Fibroblast of gingiva (primary cell): ENCODE results near the gene CFAP54.
"Not testable (repeated sequence)": the region's sequence is repeated elsewhere in the genome, so short reads cannot be mapped to it uniquely, and the experiment has no call there.

ENCODE experiments used
- DNase-seq: peaks from one replicate; pipeline ENCODE4 v3.0.0-alpha.2; 2011; ENCODE audit warnings: low read depth

The CFAP54 gene

DNA sequence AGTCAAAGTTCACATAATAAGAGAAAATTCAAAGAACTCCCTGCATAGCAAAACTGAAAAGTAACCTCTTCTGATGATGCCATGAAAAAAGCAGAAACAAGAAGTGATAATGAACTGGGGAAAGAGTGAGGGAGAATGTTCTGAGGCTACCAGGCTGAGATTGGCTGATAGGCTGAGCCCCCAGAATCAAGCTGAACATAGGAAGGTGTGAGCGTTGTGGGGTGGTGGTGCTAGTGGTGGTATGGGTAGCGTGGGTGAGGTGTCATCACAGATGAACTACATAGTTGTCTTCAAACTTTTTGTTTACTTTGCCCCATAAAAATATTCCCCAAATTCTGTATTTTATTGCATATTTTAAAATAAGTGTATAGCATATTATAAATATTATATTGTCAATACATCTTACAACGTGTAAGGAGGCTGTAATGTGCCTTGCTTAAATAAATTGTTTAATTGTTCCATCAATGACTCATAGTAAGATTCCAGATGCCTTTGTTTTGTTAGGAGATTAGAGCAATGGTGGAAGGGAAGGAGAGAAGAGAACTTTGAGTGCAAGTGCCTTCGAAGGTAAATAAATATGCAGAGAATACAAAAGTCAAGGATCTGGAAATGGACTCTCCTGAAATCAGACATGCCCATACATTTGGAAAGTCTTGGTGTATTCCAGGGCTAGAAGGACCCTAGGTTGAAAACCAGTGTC lies 15.8 kb upstream of the CFAP54 start:
- no peak for DNase-seq

DNA sequence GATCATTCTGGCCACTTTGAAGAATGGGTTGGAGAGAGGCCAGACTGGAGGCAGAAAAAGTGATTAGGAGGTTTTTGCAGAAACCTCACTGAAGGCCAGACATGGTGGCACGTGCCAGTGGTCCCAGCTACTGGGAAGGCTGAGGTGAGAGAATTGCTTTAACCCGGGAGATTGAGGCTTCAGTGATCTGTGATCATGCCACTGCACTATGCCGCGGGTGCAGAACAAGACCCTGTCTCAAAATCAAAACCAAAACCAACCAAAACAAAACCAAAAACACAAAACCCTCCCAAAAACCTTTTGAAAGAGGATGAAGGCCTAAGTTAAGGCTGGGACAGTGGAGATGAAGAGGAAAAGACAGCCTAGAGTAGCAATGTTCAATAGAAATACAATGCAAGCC lies 15.2 kb upstream of the CFAP54 start:
- no peak for DNase-seq

DNA sequence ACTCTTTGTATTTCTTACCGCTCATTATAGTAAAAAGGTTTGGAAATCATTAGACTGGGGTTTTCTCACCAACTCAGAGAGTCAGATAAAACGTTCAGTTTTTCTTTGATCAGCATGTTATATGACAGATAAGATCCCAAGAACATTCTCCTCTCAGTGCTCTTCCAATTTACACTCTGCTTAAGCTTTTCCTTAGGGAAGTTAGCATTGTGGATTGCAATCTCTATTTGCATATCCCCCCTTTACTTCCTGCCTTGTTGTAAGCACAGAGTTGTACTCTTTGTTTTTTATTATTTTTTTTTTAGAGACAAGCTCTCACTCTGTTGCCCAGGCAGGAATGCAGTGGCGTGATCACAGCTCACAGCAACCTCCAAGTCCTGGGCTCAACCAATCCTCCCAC lies 11.4 kb upstream of the CFAP54 start:
- no peak for DNase-seq

DNA sequence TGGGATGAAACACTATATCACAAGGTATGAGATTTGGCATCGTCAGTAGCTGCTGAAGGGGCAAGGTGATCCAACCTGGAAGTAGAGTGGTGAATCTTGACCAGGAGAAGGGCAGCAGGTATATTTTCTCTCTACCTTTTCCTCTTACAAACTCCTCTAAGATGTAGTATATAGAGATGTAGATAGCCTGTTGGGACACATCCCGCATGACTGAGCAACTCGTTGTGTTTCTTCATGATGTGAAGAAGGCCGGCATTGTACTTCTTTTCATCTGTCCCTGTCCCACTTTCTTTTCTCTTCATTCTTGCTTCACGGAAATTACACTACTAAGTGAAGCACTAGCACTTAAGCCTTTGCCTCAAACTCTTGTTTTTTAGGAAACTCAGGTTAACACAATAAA lies 7.3 kb upstream of the CFAP54 start:
- no peak for DNase-seq

DNA sequence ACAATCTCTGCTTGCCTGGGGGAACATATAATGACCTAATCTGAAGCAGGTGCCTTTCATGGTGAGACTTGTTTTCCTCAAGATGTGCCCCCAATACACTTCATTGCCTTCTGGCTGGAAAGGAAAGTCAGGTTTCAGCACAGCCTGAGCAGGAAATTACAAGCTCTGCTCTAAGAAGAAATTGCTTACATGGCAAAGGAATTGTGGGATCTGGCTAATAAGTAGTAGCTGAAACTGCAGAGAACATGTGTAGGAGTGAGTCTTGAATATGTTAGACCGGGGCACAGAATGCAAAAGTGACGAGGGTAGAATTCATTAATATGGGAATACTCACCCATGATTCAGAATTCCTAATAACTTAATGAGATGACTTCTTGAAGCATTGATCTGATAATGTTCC lies 6.3 kb upstream of the CFAP54 start:
- DNase-seq = no peak

DNA sequence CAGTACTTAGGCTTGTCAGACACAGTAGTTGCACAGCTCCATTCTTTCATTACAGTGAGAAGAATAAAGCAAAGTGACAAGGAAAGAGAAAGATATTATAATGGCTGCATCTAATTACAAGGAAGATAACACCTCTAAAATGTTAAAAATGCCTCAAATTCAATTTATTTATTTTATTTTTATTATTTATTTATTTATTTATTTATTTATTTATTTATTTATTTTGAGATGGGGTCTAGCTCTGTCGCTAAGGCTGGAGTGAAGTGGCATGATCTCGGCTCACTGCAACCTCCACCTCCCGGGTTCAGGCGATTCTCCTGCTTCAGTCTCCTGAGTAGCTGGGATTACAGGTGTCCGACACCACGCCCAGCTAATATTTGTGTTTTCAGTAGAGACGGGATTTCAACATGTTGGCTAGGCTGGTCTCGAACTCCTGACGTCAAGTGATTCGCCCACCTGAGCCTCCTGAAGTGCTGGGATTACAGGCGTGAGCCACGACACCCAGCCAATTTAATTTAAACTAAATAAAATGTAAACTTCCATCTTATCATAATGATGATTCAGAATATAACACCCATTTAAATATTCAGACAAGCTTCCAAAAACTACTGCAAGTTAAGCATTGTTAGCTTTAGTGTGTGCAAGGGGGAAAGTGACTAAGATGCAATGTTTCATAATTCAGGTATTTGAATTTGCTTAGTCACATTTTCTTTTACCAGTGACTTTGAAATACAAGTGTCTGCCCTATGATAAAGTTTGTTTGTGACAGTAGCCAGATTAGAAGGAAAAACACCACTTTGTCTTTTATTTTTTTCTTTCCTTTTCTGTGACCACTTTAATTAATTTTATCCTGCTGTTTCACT lies 2.4 kb upstream of the CFAP54 start:
- DNase-seq = peak; percentile 62

DNA sequence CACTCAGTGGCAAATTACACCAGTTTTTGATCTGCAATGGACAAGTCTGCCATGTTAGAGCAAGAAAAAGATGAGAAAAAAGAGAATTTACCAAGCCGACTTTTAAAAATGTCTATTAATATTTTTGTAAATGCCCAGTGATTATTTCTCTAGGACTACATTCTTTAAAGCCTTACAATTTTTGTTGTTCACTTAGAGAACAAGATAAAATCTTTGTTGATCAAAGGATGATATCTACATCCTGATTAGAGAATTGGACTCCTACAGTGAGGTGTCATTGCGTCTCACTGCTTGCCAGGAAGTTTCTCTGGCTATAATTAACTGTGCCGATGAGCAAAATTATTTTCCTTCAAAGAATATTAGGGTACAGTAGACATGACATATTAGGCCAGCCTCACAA lies 1.7 kb upstream of the CFAP54 start:
- no peak for DNase-seq

DNA sequence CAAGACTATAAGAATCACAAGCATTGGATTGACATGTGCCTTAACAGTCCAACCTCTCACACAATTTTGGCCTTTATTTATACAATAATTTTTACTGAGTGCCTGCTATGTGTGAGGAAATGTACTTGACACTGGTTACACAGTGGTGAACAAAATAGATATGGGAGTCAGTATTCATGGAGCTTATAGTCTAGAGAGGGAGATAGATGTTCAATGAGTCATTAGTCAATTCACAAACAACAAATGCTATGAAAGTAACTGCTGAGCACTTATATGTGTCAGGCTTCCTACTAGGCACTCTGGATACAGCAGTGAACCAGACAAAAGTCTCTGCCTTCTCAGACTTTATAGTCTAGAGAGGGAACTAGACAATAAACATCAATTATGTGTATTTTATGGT lies 3.7 kb downstream of the CFAP54 start:
- no peak for DNase-seq

DNA sequence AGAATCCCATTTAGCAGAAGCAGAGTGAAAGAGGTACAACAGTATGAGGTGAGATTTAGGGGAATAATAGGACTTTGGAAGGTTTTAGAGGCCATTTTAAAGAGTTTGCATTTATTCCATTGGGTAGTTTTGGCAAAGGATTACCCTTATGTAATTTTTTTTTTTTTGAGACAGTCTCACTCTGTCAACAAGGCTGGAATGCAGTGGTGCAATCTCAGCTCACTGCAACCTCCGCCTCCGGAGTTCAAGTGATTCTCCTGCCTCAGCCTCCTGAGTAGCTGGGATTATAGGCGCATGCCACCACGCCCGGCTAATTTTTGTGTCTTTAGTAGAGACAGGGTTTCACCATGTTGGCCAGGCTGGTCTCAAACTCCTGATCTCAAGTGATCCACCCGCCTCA lies 4.8 kb downstream of the CFAP54 start:
- not testable (repeated sequence) for DNase-seq

DNA sequence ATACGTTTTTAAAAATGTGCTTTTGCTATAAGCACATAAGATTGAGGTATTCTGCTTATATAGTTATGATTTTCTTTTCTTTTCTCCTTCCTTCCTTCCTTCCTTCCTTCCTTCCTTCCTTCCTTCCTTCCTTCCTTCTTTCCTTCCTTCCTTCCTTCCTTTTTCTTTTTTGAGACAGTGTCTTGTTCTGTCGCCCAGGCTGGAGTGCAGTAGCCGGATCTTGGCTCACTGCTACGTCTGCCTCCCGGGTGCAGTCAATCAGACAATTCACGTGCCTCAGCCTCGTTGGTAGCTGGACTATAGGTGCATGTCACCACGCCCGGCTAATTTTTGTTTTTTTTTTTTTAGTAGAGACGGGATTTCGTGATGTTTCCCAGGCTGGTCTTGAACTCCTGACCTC lies 5.8 kb downstream of the CFAP54 start:
- DNase-seq = no peak

DNA sequence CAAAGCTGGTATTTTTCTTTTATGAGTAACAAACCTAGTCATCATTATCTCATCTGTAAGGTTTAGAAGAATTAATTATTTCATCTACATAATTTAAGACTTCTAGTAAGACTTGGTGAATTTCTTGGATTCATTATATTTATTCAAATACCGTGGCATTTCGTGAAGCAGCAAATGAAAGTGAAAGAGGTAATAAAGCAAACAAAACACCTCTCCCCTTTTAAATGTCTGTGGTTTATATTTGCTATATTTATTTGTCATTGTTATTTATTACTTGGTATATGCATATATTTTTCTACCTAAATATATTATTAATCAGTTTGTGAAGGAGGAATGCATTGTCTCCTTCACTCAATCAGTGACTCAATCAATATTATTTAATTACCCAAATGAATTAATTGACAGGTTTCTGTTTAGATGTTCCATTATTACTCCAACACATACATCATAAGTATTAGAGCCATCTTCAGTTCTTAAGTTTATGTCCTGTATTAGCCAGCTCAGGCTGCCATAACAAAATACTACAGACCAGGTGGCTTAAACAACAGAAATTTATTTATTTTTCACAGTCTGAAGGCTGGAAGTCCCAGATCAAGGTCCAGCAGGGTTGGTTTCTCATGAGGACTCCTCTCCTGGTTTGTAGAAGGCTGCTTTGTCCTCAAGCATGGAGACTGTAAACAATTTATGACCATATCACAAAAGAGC lies 6.6 kb downstream of the CFAP54 start:
- no peak for DNase-seq

DNA sequence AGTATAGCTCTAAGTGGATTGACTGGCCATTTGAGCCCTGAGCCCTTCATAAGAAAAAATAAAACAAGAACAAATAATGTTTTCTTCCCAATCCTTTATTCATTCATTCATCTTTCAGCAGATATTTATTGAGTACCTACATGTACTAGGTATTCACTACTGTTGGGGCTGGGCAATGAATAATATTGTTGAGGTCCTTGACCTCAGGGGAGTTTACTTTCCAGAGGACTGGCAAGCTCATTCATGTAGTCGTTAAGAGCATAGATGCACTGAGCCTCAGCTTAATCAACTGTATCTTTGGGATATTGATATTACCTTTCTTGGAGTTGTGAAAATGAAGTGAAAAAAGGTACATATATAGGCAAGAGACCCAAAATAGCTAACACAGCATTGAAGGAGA lies 7.6 kb downstream of the CFAP54 start:
- DNase-seq = no peak

DNA sequence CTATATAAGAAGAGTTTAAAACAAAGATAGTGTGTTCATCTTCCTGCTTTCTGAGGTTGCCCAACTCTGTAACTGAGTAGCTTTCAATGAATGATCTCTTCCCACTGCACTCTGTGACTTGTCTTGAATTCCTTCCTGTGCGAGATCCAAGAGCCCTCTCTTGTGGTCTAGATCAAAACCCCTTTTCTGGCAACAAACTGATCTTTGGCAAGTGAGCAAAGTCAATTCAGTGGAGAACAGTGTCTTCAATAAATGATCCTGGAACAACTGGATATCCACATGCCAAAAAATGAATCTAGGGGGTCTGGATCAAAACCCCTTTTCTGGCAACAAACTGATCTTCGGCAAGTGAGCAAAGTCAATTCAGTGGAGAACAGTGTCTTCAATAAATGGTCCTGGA lies 8.5 kb downstream of the CFAP54 start:
- DNase-seq = peak; percentile 10

DNA sequence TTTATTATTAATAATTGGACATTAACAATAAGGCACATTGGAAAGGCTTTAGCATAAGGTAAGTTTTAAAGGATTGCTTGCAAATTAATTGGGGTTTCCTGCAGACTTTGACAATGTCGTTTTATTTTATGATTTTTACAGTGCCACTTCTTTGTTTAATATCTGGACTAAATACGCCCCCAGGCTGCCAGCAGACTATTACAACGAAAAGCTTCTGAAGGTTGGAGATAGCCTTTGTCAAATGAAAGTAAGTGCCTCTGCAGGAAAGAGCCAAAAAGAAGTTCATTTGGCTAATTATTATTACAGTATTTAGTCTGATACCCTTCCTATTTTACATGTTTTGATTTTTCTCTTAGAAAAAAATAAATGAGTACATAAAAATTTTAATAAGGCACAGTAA lies 11.3 kb downstream of the CFAP54 start:
- peak; percentile 41 for DNase-seq

DNA sequence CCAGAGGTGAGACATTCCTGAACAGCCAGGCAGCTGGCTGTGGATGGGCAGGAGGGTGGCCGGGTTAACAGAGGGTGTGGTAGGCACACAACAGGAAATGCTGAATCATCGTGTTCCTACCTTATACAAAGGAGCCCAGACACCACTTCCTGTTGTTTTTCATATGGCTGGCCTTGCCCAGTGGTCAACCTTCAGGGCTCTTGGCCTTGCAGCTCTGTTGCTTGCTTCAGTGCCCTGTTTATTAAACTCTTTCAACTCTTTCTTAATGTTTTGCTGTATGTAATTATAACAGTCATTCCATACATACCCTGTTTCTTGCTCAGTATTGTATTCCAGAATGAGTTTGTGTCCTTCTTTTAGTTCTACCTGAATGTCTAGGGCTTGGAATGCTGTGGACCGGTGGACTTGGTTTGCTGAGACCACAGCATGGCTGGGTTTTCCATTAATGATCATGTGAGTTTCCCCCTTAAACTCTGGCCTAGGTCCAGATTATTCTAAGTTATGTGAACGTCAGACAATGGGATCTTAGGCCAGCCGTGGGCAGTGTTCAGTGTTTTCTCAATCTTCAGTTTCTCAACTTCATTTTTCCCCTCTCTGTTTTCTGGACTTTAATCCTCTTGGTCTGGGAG lies 11.9 kb downstream of the CFAP54 start:
- peak; percentile 61 for DNase-seq

DNA sequence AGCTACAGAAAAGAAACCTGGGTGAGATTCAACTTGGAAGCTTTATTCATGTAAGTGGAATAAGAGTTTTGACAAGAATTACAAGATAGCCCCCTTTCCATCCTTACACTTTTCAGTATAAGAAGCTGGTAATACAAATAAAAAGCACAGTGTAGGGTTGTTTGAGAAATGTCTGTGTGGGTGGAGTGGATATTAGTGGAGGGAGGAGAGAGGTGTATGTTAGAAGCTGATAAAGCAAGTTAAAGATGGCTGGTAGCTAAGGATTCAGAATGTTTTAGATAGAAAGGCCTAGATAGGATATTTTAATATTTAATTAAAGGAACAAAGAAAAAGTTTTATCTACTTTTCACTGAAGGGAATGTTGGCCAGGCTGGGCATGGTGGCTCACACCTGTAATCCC lies 12.5 kb downstream of the CFAP54 start:
- DNase-seq = no peak

DNA sequence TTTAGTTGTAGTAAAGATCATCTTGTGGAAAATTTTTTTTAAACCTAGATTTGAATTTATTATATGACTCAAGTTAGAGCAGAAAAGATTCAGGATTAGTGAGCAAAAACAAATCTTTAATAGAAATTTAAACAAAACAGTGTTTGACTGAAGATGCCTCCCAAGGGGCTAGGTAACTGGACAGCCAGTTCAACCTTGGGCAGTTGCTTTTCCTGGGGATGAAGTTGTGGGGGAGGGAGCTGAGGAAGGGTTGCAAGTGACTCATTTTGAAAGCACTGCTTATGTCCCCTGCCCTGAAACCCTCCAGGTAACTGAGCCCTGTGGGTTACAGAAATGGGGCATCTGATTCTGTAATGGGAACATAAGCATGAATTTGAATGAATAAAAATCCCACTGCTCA lies 13.1 kb downstream of the CFAP54 start:
- no peak for DNase-seq

DNA sequence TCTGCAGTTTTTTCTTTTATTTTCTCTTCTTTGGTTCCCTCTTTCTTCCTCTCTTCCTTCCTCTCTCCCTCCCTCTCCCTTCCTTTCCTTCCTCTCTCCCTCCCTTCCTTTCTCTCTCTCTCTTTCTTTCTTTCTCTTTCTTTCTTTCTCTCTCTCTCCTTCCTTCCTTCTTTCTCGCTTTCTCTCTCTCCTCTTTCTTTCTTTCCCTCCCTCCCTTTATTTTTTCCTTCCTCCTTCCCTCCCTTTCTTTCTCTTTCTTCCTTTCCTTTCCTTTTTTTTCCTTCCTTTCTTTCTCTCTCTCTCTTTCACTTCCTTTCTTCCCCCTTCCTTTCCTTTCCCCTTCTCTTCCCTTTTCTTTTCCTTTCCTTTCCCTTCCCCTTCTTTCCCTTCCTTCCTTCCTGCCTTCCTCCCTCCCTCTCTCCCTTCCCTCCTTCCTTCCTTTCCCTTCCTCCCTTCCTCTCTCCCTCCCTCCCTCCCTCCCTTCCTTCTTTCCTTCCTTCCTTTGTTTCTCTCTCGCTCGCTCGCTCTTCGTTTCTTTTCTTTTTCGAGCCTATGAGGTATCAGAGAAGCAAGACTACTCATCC lies 13.7 kb downstream of the CFAP54 start:
- DNase-seq = no peak

DNA sequence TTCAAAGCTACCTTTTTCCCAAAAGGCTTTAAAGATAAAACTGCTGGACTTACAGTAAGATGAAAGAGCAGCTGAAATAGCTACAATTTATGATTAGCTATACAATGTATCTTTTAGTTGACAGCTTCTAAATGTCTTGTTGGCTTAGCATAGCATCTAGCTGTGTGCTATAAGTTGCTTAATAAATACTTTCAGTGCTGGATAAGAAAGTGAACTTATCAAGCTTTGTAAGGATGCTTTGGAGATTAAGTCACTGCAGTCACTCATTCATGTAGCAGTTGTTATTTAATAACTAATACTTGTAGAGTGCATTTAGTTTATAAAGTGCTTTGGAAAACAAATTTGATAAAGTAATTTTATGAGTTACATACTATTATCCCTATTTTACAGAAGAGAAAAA lies 14.6 kb downstream of the CFAP54 start:
- DNase-seq = no peak

DNA sequence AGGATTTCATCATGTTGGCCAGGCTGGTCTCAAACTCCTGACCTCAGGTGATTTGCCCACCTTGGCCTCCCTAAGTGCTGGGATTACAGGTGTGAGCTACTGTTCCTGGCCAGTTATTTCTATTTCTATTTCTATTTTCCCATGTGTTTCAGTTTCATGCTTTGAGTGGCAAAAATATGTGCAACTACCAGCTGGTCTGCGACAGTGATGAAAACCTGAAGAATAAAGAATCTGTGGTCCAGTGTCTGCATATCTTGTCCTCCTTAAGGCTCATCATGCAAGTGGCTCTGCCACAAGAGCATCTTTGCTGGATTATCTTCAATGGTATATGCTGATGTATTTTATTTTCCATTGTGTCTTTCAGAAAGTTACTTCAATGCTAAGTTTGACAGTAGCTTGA lies 17.4 kb downstream of the CFAP54 start:
- no peak for DNase-seq

DNA sequence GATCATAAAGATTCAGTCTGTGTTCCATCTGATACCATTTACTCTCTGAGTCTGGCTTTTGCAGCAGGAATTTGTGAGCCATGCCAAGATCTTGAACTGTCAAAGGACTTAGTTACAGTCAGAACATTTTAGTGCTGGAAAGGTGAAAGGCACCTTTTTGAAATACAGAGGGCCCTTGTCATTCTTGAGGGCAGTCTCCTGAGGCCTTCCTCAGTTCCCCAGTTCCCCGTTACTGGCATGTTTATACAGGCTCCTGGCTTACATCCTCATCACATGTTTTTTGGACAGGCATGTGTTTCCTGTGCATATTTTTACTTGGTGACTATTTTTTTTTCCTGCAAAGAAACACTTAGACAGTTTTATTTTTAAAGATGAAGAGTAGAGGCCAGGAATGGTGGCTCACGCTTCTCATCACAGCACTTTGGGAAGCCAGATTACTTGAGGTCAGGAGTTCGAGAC lies 21.0 kb downstream of the CFAP54 start:
- peak; percentile 25 for DNase-seq

DNA sequence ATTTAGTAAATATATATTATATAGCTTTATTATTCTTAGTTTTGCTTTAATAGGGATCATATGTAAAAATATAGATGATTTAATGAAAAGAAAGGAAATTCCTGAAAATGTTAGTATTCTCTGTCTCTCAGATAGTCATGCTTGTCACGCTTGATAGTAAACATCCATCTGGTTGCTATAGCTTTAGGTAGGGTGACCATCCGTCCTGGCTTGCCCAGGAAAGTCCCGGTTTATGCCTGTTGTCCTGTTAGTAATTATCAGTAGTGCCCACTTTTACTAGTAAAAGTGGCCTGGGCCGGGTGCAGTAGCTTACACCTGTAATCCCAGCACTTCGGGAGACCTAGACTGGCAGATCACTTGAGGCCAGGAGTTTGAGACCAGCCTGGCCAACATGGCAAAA lies 23.8 kb downstream of the CFAP54 start:
- DNase-seq = no peak
